H9 (cell line): ENCODE results near the gene ITGAE. TPM values are rescaled to one million over a fixed set of nuclear protein-coding genes. Genes with fewer than 3 reads are reported as not detected.

Experiments used
- DNase-seq: peaks from one replicate; pipeline ENCODE4 v3.0.0-alpha.2; 2017
- H2AFZ ChIP-seq: one replicate; pipeline ENCODE4 v1.6.1; 2013; ENCODE audit warnings: mild to moderate bottlenecking, low read length, control low read depth, moderate library complexity
- H2AK5ac ChIP-seq: 2 replicates; pipeline ENCODE4 v1.6.1; 2013; ENCODE audit warnings: low read length, control low read depth, mixed read lengths; ENCODE audit not compliant: insufficient read length
- H2BK120ac ChIP-seq: one replicate; pipeline ENCODE4 v1.6.1; 2013; ENCODE audit warnings: low read depth, mild to moderate bottlenecking, low read length, control low read depth, inconsistent platforms; ENCODE audit not compliant: poor library complexity, severe bottlenecking
- H2BK12ac ChIP-seq: 2 replicates; pipeline ENCODE4 v1.6.1; 2013; ENCODE audit warnings: low read length, control low read depth, mixed read lengths, low read depth; ENCODE audit not compliant: insufficient read length
- H2BK15ac ChIP-seq: 2 replicates; pipeline ENCODE4 v1.6.1; 2013; ENCODE audit warnings: low read depth, low read length, control low read depth
- H2BK20ac ChIP-seq: one replicate; pipeline ENCODE4 v1.6.1; 2013; ENCODE audit warnings: low read depth, mild to moderate bottlenecking, low read length, control low read depth, inconsistent platforms; ENCODE audit not compliant: poor library complexity, severe bottlenecking
- H2BK5ac ChIP-seq: 2 replicates; pipeline ENCODE4 v1.6.1; 2013; ENCODE audit warnings: low read length, control low read depth, mixed read lengths; ENCODE audit not compliant: insufficient read length
- H3K14ac ChIP-seq: 2 replicates; pipeline ENCODE4 v1.6.1; 2013; ENCODE audit warnings: low read length, control low read depth; ENCODE audit not compliant: insufficient read depth
- H3K18ac ChIP-seq: 2 replicates; pipeline ENCODE4 v1.6.1; 2013; ENCODE audit warnings: low read depth, mild to moderate bottlenecking, mixed read lengths, low read length, control low read depth; ENCODE audit not compliant: insufficient read length
- H3K23ac ChIP-seq: 2 replicates; pipeline ENCODE4 v1.6.1; 2013; ENCODE audit warnings: low read length, control low read depth, mixed read lengths, low read depth; ENCODE audit not compliant: insufficient read length
- H3K23me2 ChIP-seq: 2 replicates; pipeline ENCODE4 v1.6.1; 2013; ENCODE audit warnings: low read depth, mild to moderate bottlenecking, mixed read lengths, low read length, control low read depth; ENCODE audit not compliant: insufficient read length, poor library complexity, severe bottlenecking
- H3K27ac ChIP-seq: 2 replicates; pipeline ENCODE4 v1.5.1; 2013; ENCODE audit warnings: low read length, control low read depth, mixed read lengths, low read depth; ENCODE audit not compliant: insufficient read length
- H3K27me3 ChIP-seq: 2 replicates; pipeline ENCODE4 v1.6.1; 2013; ENCODE audit warnings: low read length, control low read depth, inconsistent platforms; ENCODE audit not compliant: insufficient read depth
- H3K4ac ChIP-seq: 2 replicates; pipeline ENCODE4 v1.6.1; 2013; ENCODE audit warnings: low read depth, mild to moderate bottlenecking, control low read depth, inconsistent platforms, low read length, moderate library complexity
- H3K4me1 ChIP-seq: 2 replicates; pipeline ENCODE4 v1.6.1; 2013; ENCODE audit warnings: low read length, control low read depth, inconsistent platforms; ENCODE audit not compliant: insufficient read depth
- H3K4me2 ChIP-seq: 2 replicates; pipeline ENCODE4 v1.6.1; 2013; ENCODE audit warnings: low read length, control low read depth, mixed read lengths; ENCODE audit not compliant: insufficient read length, insufficient read depth
- H3K56ac ChIP-seq: 2 replicates; pipeline ENCODE4 v1.6.1; 2013; ENCODE audit warnings: low read depth, mild to moderate bottlenecking, mixed read lengths, low read length, control low read depth; ENCODE audit not compliant: insufficient read length
- H3K79me1 ChIP-seq: 2 replicates; pipeline ENCODE4 v1.6.1; 2013; ENCODE audit warnings: low read depth, mild to moderate bottlenecking, moderate library complexity, low read length, control low read depth, inconsistent platforms; ENCODE audit not compliant: insufficient read depth, poor library complexity, severe bottlenecking
- H3K79me2 ChIP-seq: 2 replicates; pipeline ENCODE4 v1.6.1; 2013; ENCODE audit warnings: low read length, control low read depth, inconsistent platforms; ENCODE audit not compliant: insufficient read depth
- H3K9ac ChIP-seq: 2 replicates; pipeline ENCODE4 v1.6.1; 2013; ENCODE audit warnings: low read length, control low read depth, mixed read lengths; ENCODE audit not compliant: insufficient read length; ENCODE audit errors: extremely low read depth
- H3K9me3 ChIP-seq: one replicate; pipeline ENCODE4 v1.6.1; 2013; ENCODE audit warnings: low read depth, low read length, inconsistent platforms; ENCODE audit not compliant: control insufficient read depth
- H3T11ph ChIP-seq: one replicate; pipeline ENCODE4 v1.6.1; 2013; ENCODE audit warnings: mild to moderate bottlenecking, low read length, control low read depth, inconsistent platforms
- H4K20me1 ChIP-seq: one replicate; pipeline ENCODE4 v1.6.1; 2013; ENCODE audit not compliant: control insufficient read depth, insufficient read length, insufficient read depth
- H4K5ac ChIP-seq: 2 replicates; pipeline ENCODE4 v1.6.1; 2013; ENCODE audit warnings: low read depth, mild to moderate bottlenecking, mixed read lengths, low read length, control low read depth; ENCODE audit not compliant: insufficient read length
- H4K8ac ChIP-seq: replicated peaks from 2 replicates; pipeline ENCODE4 v1.6.1; 2013; ENCODE audit warnings: low read length, control low read depth, mixed read lengths, low read depth; ENCODE audit not compliant: insufficient read length
- H4K91ac ChIP-seq: 2 replicates; pipeline ENCODE4 v1.6.1; 2013; ENCODE audit warnings: low read depth, mild to moderate bottlenecking, moderate library complexity, mixed read lengths, low read length, control low read depth; ENCODE audit not compliant: insufficient read length
- H3K27ac Mint-ChIP-seq, 3 experiments: 2 replicates in 2 of 3; 3 replicates in 1 of 3; pipeline ENCODE4 v1.8.0; 2020 to 2021; ENCODE audit warnings: mixed read lengths in 3 of 3, mild to moderate bottlenecking in 1 of 3, moderate library complexity in 1 of 3
- H3K27me3 Mint-ChIP-seq: 2 replicates; pipeline ENCODE4 v1.8.0; 2021; ENCODE audit warnings: low read depth, mild to moderate bottlenecking, moderate library complexity, mixed read lengths
- H3K36me3 Mint-ChIP-seq, 3 experiments: 2 replicates in 2 of 3; 3 replicates in 1 of 3; pipeline ENCODE4 v1.8.0; 2020 to 2021; ENCODE audit warnings: low read depth in 3 of 3, mixed read lengths in 3 of 3; ENCODE audit not compliant: insufficient read depth in 1 of 3
- H3K4me1 Mint-ChIP-seq, 2 experiments: 2 replicates each; pipeline ENCODE4 v1.8.0; 2020; ENCODE audit warnings: mixed read lengths in 2 of 2
- H3K4me3 Mint-ChIP-seq, 2 experiments: 2 replicates in 1 of 2; 3 replicates in 1 of 2; pipeline ENCODE4 v1.8.0; 2020 to 2021; ENCODE audit warnings: mild to moderate bottlenecking in 2 of 2, mixed read lengths in 2 of 2, moderate library complexity in 1 of 2
- H3K9me3 Mint-ChIP-seq, 2 experiments: 2 replicates in 1 of 2; 3 replicates in 1 of 2; pipeline ENCODE4 v1.8.0; 2020; ENCODE audit warnings: mild to moderate bottlenecking in 2 of 2, mixed read lengths in 2 of 2, moderate library complexity in 1 of 2
- CTCF ChIP-seq: fragments of 200-600 bp; sonication (generic); conservative IDR thresholded peaks from 3 replicates; pipeline ENCODE4 v1.8.0; 2021; ENCODE audit warnings: antibody characterized with exemption, mild to moderate bottlenecking
- WGBS: extraction: QIAGEN DNeasy Blood & Tissue Kit; methylation state at CpG from one replicate; pipeline ENCODE4 v1.1.7; 2013; ENCODE audit warnings: missing lambda C conversion rate, low lambda C conversion rate, mixed read lengths; ENCODE audit not compliant: insufficient read length; ENCODE audit errors: extremely low coverage; 5-methylcytosine and 5-hydroxymethylcytosine counted together
- total RNA-seq: library from RNA; stranded (reverse); gene quantifications from 2 replicates; pipeline ENCODE4 v1.2.1, GENCODE V29; 2021

Gene ITGAE
- total RNA-seq, 1 experiment from 2014 or later: 23.5 TPM

GRCh38 chr17:3761918-3762380, 39.0 kb downstream of the ITGAE start:
- H2BK20ac ChIP-seq: no peak overlapping the region
- no peaks in the 10 kb centered on the region for H3K4me1 ChIP-seq
- Mint-ChIP-seq H3K9me3 (peaks cover 7 to 10% of the 10 kb centered on the region in 2 experiments; a peak in 4 of 5 replicates), H3K27ac (no peak overlapping the region), H3K36me3 (peaks cover 0 to 13% (median 8%) of the 10 kb centered on the region in 3 experiments; a peak in 5 of 7 replicates), H3K4me3 (no peak overlapping the region), H3K4me1 (no peaks in the 10 kb centered on the region), H3K27me3 (peaks cover 4% of the 10 kb centered on the region; the same call in 1 of the 2 replicates)
- no peak overlapping the region for H3T11ph ChIP-seq
- H3K4me2 ChIP-seq: no peak overlapping the region
- no peaks in the 10 kb centered on the region for H3K23me2 ChIP-seq
- TF ChIP-seq CTCF: no peak
- H3K27me3 ChIP-seq: no peaks in the 10 kb centered on the region
- no CpG with 5 or more reads among the region's 16 CpGs for WGBS
- H3K23ac ChIP-seq: no peak overlapping the region
- H3K14ac ChIP-seq: no peak overlapping the region; the same call in 1 of the 2 replicates
- H2BK120ac ChIP-seq: no peak overlapping the region
- H4K91ac ChIP-seq: no peak overlapping the region
- peak overlapping the region; percentile 5 for H3K18ac ChIP-seq
- H2AFZ ChIP-seq: no peak overlapping the region
- no peak overlapping the region for H2BK5ac ChIP-seq
- no peak overlapping the region for H3K9ac ChIP-seq
- H4K5ac ChIP-seq: no peak overlapping the region
- no peaks in the 10 kb centered on the region for H4K20me1 ChIP-seq
- no peak overlapping the region for H3K27ac ChIP-seq
- H2BK12ac ChIP-seq: no peak overlapping the region
- no peak overlapping the region for H2BK15ac ChIP-seq
- H3K79me1 ChIP-seq: no peaks in the 10 kb centered on the region
- H4K8ac ChIP-seq: no peak overlapping the region
- H3K9me3 ChIP-seq: no peaks in the 10 kb centered on the region
- no peak overlapping the region for H2AK5ac ChIP-seq
- H3K56ac ChIP-seq: no peak overlapping the region
- no peaks in the 10 kb centered on the region for H3K79me2 ChIP-seq
- DNase-seq: no peak
- no peak overlapping the region for H3K4ac ChIP-seq
